ENCODE results near the gene USH1C.

Gene USH1C

DNA sequence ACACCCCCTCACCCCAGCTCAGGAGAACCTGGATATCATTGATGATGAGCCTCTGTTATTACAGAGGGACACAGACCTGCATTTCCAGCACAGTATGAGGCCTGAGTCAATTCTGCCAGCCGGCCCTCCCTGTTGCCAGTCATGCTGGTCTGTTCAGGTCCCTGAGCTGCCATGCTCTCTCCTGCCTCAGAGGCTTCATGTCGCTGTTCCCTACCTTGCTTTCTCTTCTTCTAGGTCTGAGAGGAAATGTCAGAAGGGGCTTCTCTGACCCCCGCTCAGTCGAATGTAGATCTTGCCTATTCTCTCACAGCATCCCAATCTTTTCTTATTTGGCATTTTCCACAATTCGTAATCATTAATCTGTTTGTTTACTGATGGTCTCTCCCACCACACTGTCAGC lies 45.7 kb downstream of the USH1C start:
- no peak for DNase-seq

DNA sequence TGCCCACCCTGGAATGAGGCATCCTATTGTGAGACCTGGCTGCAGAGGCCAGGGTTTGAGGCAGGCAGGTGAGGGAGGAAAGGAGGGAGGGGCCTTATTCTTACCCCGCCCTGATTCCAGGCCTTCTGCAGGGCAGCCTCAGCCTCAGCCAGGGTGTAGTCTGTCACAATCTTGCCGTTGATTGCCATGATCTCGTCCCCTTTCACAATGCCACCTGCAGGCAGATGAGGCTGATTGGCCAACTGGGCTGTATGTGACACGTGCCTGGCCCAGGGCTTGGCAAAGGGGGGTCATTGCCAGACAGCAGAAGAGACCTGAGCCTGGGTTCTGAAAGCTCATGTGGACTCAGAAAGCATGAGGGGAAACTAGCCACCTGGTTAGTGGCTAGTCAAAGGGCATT lies 46.2 kb downstream of the USH1C start:
- no peak for DNase-seq

DNA sequence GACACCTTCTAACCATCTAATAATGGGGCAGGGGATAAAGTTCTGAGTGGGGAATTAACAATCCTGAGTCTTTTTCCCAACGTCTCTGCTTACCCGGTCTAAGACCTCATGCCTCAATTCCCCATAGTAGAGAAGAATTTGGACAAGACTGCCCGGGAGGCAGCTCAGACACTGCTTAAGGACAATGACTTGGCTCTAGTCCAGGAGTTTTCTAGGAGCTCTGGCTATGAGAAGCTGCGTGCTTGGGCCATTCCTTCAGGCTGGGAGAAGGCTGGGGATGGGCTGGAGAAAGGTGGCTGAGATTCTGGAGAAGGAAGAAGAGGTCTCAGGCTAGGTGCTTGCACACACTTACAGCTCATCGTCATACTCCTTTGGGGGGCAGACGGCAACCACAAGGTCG lies 47.8 kb downstream of the USH1C start:
- DNase-seq, result no peak

DNA sequence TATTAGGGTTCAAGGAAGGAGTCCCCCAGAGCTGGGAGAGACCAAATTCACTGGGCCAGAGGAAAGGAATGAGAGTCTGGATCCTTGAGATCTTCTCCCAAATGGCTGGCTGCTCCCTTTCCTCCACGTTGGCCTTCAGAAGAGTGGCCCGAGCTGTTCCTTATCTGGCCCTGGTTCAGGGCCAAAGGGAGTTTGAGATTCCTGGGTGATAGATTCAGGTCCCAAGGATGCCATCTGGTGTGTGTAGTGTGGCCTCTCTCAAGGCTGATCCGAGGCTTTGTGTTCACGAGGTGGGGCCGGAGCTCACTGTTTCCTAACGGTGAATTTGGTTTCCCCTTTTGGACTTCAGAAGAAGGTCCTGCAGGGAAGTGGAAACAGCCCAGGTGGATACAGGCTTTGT lies 50.2 kb downstream of the USH1C start:
- no peak for DNase-seq

DNA sequence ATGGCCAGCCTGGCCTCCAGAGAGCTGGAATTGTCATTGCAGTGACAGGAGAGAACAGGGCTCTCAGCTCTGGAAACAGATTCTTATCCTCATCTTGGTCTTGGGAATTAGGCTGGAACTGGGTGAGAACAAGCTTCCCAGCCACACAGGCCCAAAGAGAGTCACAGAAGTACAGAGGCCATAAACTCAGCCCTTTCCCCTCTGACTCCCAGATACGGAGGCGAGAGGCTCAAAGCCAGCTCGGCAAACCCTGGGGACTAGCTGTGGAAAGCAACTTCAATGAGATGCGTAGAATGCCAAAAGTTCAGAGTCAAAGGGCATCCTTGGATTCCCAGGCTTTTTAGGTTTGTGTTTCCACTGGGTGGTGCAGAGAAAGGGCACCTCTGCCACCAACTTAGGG lies 53.3 kb downstream of the USH1C start:
- no peak for DNase-seq

DNA sequence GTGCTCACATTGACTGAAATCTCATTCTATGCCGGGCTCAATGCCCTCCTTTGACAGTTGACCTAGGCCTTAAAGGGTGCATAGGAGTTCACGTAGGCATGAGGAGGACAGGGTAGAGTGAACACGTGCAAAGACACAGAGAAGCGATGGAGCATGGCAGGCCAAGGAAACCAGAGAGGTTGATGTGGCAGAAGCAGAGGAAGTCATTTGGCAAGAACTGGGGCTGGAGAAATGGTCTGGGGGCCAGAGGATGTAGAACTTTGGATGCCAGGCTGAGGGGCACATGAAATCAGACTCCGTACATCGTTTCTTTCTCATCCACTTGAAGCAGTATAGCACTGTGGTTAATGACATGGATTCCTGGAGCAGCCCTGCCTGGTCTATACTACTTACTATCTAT lies 54.0 kb downstream of the USH1C start:
- DNase-seq, result no peak

DNA sequence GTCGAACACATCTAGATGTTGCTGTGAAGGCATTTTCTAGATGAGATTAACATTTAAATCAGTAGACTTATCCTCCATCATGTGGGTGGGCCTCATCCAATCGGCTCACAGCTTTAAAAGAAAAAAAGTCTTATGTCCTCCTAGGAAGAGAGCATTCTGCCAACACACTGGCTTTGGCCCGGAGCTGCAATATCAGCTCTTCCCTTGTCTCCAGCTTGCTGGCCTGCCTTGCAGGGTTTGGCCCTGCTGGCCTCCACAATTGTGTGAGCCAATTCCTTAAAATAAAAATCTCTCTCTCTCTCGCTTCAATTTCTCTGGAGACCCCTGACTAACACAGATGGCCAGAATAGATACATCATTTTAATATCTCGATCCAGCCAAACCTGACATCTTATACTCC lies 54.5 kb downstream of the USH1C start:
- DNase-seq, result no peak

DNA sequence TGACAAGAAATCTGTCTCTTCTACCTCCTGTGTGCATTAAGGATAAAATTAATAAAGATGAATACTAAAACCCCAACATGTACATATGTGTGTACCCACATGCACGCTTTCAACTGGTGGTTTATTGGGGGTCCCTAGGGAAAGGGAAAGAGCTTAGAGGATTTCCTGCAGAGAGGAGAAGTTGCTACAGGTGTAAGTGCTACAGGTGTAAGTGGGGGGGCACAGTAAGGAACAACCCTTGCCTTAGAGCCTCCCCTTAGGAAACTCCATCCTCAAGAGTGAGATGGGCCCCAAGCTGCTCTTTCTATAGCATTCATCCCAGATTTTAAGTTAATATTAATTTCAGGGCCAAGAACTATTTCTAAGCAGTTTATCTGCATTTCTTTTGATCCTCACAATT lies 55.7 kb downstream of the USH1C start:
- no peak for DNase-seq

DNA sequence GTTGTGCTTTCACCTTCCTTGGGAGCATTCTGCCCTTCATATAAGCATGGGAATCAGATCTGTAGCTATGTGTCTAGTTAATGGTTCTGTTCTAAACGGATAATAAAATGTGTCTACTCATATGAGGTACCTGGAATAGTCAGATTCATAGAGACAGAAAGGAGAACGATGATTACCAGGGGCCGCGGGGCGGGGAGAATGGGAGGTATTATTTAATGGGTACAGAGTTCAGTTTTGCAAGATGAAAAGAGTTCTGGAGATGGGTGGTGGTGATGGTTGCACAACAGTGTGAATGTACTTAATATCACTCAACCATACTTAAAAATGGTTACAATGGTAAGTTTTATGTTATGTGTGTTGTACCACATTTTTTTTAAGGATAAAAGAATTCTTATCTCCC lies 57.6 kb downstream of the USH1C start:
- DNase-seq, result no peak

DNA sequence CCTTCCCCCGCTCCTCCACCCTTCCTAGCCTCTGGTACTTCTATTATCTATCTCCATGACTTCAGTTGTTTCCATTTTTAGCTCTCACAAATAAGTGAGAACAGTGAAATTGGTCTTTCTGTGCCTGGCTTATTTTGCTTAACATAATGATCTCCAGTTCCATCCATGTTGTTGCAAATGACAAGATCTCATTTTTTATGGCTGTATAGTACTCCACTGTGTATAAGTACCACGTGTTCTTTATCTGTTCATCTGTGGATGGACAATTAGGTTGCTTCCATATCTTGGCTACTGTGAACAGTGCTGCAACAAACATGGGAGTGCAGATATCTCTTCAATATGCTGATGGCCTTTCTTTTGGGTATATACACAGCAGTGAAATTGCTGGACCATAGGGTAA lies 60.7 kb downstream of the USH1C start:
- no peak for DNase-seq

DNA sequence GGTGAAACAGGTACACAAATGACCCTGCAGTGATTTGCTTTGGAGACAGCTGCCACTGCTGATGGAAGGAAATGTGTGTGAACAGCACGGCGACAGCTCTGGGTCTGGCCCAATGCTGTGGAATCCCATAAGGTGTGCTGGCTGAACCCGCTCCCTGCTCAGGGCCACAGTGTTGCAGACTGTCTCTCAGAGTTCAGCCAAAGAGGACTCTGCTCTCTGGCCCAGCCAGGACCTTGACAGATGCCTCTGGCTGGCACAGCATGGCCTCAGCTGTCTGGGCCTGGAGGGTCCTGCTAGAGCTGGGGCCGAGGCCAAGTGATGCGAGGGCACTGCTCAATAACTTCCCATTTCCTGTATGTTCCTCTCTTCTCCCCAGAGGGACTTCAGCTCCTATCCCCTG lies 62.3 kb downstream of the USH1C start:
- DNase-seq, result no peak

DNA sequence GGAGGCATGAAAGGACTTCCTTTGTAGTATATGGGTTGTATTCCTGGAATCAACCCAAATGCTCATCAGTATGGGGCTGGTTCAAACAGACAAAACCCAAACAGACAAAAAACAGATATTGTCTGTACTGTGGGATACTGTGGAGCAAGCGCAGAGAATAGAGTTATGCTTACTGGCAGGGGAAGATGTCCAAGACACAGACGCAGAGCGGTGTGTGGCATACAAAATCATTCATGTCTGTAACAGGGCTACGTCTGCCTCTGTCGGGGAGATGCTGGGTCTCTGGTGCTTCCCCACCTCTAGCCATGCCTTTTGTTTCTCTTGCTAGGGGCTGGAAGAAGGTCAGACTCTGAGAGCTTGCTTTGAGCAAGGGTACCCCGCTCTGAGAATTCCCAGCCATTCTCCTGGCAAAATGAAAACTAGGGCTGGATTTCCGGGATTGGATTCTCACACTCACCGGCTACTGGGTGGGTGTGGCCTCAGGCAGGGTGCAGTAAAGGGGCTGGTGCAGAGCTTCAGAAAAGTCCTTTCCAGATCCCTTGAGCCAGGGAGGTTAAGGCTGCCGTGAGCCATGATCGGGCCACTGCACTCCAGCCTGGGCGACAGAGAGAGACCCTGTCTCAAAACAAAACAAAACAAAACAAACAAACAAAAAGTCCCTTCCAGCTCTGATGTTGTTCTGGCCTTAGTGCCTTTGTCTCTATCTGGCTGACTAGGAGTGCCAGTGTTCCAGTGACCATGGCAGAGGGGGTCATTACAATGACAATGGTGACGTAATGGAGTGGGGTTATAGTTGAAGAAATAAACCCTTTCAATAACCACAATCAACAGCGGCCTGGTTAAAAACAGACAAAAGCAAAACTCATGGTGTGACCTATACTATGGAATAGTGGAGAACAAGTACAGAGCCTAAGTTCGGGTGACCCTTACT lies 64.7 kb downstream of the USH1C start:
- DNase-seq, result no peak

DNA sequence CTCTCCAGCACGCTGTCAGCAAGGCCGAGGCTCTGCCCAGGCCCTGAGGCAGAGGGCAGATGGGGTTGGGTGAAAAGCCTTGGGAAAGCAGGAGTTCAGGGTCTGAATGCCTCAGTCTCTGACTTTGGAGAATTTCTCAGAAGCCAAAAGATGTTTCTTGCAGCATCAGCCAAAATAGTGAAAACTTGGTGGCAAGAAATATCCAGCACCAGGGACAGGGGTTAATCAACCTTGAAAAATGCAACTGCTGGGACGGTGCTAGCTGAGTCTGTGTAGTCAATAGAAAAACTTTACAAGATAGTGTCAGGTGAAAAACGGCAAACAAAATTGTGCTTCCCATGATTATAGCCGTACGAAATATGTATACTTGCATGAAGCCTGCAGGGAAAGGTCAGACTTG lies 66.1 kb downstream of the USH1C start:
- no peak for DNase-seq

DNA sequence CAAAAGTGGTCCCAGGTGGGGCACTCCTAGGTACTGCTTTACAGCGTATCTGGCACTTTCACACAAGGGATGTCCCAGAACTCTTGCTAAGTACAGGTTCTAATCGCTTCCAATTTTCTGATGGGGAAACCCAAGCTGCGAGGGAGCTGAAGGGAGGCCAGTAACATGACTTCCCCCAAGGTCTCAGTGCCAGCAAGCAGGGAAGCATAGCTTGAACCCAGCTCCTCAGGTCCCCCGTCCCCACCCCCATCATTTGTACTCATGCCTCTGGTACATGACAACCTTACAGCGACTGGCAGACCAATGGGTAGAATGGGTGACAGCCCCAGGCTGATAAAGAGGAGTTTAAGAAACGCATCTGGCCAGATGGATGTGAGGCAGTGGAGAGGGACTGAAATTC lies 66.9 kb downstream of the USH1C start:
- DNase-seq, result no peak

DNA sequence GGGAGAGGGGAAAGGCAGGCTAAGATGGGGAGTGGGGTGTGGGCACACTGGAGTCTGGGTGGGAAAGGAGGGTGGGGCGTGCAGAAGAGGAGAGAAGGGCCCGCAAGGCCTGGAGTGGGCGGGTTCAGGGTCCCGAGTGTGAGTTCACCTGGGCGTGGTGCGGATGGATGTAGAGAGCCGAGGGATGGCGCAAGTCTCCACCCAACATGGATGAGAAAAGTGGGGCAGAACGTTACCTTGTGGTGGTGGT lies 67.2 kb downstream of the USH1C start:
- DNase-seq, result no peak

DNA sequence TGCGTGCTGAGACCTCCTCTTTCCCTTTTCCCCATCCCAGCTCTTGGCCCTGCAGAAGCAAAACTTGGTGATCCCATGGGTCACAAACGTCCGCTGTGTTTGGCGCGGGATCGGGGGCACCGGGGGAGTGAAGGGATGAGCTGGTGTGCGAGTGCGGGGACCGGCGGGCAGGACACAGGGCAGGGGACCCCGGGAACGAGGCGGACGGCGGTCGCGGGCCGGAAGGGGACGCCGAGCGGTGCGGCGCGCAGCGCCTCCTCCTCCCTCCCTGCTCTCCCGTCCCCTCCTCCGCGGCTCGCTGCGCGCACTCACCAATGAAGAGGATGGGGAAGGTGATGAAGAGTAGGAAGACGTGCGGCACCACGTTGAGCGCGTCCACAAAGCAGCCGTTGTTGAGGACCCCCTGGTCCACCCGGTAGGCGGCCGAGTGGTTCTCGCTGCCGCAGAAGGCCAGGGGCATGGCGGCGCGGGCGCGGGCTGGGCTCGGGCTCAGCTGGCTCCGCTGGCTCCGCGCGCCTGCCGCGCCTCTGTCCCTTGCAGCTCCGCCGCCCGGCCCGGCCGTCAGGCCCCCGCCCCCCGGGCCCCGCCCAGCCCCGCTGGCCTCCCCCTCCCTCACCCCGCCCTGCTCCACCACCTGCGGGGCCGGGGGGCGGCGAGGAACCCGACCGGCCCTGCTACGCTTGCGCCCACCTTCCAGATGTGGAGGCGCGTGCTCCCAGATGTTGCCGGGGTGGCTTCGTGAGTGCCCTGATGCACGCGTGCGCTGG lies 67.7 kb downstream of the USH1C start, which contains the start of gene ABCC8:
Gene ABCC8 (minus strand): TSS at position 529 of the 767 bp plus-strand sequence. CDS start 69 bp downstream, at position 460.
- DNase-seq, result no peak

DNA sequence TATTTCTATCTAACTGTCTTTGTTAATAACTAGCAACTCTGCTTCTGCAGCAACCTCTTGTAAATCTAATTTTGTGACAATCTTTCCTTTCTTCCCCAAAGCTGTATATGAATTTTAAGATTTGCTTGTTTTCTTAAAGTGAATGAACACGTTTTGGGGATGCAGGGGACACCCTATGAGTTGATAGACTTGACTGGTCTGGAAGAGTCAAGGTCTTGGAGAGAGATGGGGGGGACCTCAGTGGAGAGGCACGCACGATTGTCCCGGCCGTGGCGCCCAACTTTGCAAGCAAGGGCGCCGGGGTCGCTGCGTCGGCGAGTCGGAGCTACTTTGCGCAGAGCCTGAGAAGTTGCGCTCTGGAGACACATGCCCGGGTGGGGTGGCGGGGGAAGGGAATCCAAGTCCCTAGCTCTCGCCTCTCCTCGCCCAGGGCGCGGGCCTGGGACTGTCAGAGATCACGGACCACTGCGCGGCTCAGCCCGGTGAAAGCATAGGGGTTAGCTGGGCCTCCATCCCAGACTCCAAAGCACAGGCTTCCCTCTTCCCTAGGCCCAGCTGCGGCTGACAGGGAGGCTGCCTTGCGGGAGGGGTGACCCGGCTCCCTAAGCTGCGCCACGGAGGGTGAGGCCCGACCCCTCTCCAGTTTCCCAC lies 68.4 kb downstream of the USH1C start:
- DNase-seq, result no peak

DNA sequence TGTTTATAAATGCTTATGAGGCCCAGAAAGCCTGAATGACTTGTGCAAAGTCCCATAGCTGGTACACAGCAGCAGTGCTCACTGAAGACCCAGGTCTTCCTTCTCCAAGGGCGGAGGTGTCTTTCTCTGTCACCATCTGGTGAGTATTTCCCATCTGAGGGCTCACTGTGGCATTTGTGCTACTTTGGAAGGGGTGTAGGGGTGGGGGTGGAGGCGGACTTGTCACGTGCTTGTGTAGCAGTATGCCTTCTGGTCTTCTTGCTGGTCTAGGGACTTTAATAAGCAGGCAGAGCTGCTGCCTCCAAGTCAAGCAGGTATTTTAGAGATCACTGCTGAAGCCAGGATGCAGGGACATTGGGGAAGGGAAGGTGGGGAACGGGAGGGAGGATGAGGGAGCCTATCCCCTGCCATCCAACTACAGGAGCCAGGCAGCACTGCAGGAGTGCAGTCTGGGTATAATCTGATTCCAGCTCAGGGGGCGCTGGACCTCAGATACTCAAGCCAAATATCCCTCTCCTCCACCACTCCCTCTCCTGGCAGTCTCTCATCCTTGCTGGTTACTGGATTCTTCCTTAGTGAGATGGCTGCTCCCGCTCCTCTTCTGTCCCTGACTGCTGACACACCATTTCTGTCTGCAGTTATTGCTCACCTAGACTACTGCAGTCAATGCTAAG lies 71.0 kb downstream of the USH1C start:
- no peak for DNase-seq

DNA sequence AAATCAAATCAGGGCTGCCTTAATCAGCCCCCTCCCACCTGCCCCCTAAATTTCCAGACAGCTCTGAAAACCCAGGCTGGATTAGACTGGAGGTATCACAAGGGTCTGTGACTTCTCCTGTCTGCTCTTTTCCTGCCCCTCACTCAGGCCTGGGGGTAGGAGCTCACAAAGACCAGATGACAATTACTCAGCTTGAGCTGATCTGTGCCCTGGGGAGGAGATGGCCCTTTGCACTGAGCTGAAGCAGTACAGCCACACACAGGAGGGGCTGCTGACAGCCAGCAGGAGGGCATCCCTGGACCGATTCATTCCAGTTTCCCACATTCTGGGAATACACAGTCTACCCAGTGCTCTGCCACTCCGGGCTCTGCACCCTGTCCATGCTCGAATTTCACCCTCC lies 71.7 kb downstream of the USH1C start:
- no peak for DNase-seq

DNA sequence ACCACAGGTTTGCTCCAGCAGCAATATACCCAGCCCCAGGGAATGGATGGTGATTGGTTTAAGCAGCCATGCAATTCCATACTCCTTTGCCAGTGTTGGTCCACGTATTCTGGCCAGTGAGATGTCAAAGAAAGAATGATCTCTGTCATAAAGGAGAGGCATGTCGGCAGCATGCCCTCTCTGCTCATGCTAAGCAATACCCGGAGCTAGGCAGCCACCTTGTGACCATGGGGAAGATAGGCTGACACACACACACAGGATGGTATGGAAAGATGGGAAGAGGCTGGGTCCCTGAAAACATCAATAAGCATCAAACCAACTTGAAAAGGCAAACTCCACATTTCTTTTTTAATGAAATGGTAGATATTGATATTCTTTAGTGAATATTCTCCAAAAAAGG lies 72.7 kb downstream of the USH1C start:
- no peak for DNase-seq

DNA sequence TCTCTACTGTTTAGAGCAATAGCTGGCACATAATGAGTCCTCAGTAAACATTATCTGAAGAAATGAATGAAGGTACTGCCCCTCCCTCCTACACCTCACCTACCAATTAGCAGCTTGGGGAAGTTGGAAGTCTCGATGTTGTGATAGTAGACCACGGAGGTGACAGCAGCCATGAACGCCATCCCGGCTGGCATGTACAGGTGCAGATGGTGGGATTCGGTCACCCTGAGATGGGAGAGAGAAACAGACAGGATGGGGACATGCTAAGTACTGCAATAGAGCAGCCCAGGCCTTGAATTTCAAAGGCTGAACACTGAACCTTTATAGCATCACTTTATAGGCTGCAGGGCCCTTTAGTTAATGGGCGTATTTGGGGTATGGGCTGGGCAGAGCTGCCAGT lies 74.2 kb downstream of the USH1C start:
- DNase-seq, result no peak

DNA sequence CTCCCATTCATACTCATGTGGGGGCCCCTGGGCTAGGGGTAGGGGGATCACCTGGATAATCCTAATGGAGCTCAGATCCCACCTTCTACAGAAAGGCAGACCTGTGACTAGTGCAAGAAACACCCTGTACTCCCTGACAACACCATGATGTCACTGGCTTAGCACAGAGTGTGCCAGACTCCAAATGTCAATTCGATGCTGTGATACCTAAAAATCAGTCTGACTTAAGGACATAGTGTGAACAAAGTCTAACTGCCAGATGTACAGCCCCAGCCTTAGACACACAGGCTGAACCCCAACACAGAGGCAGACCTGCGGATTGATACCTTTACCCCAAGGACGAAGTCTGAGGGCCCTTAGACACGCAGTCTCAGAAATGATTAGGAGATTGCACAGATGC lies 76.1 kb downstream of the USH1C start:
- DNase-seq, result no peak

DNA sequence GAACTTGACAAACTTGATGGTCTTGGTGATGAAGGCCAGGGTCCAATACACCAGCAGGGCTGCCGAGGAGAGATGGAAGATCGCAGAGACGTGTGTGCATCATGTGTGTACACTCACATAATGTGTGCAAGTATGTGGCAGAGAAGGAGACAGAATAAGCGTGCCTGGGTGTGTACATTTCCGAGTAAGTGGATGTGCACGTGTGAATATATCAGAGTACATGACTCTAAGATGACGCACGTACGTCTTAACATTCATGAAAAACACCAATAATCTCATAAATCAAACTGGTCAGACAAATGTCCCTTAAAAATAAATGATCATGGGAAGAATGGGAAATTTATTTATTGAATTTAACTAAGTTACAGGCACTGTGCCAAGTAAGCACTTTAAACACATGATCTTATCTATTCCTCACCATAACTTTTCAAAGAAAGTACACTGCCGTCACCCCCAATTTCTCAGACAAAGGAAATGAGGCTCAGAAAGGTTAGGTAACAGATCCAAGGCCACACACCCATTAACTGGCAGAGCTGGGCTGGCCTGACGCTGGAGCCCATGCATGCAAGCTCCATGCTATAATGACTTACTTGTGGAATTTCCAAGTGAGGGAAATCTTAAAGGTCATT lies 80.6 kb downstream of the USH1C start:
- DNase-seq, result no peak

All from CD4-positive, alpha-beta T cell treated with Interleukin-17A for 4 hours (primary cell).